Psoas muscle (tissue), 8 donors: ENCODE data around the gene OVOL1. TPM values are rescaled to one million over a fixed set of nuclear protein-coding genes. Genes with fewer than 3 reads are reported as not detected.
"Not testable (repeated sequence)": the region's sequence is repeated elsewhere in the genome, so short reads cannot be mapped to it uniquely, and the experiment has no call there.

Experiments used
- ATAC-seq, 4 donors: fragments of 200-7000 bp; cut with Tn5 transposase; one replicate each; pipeline ENCODE4 v1.9.1; 2020; ENCODE audit warnings: moderate library complexity in 3 of 4, mild to moderate bottlenecking in 2 of 4
- DNase-seq, 2 donors: peaks; one replicate each; pipeline ENCODE4 v3.0.0-alpha.2; 2020
- H3K27ac ChIP-seq: fragments of 200-600 bp; one replicate; pipeline ENCODE4 v1.8.0; 2022
- H3K27me3 ChIP-seq, 3 donors: fragments of 200-600 bp in 1 of 3; one replicate each; pipeline versions ENCODE4 v1.6.1 to v1.8.0; 2013 to 2022; ENCODE audit warnings: low read length in 2 of 3, mild to moderate bottlenecking in 2 of 3, moderate library complexity in 1 of 3; ENCODE audit not compliant: insufficient read depth in 3 of 3
- H3K36me3 ChIP-seq, 2 donors: fragments of 200-600 bp in 1 of 2; one replicate each; pipeline versions ENCODE4 v1.6.1 to v1.8.0; 2013 to 2022; ENCODE audit warnings: low read depth in 1 of 2, mild to moderate bottlenecking in 1 of 2, moderate library complexity in 1 of 2; ENCODE audit not compliant: insufficient read depth in 1 of 2
- H3K4me1 ChIP-seq: fragments of 200-600 bp; one replicate; pipeline ENCODE4 v1.8.0; 2022
- H3K4me3 ChIP-seq: fragments of 200-600 bp; one replicate; pipeline ENCODE4 v1.8.0; 2022; ENCODE audit warnings: mild to moderate bottlenecking
- H3K9me3 ChIP-seq: fragments of 200-600 bp; one replicate; pipeline ENCODE4 v1.8.0; 2022
- WGBS, 3 donors: extraction: QIAGEN DNeasy Blood & Tissue Kit; methylation state at CpG; one replicate each; pipeline versions ENCODE4 v1.1.6 to v1.1.7; 2013; 5-methylcytosine and 5-hydroxymethylcytosine counted together
- intact Hi-C, 2 donors: fragments of 100-400 bp; cut with DNase I; formaldehyde crosslinking; loops; one replicate each; pipeline versions ENCODE4 v1.11.0 to v1.14.2; 2022
- polyA plus RNA-seq, 3 donors: library from polyadenylated mRNA; stranded (reverse); fragments of 200-250 nt; gene quantifications; one replicate each; pipeline ENCODE4 v1.2.3, GENCODE V29; 2013
- total RNA-seq, 4 donors: library from RNA; stranded (reverse); fragmentation: NEBNext Ultra II Directional in 2 of 4; extraction: Animal tissue kit (Norgen Biotek cat#: 25700) in 2 of 4; gene quantifications; one replicate each; pipeline versions ENCODE4 v1.2.1 to v1.2.4, GENCODE V29; 2021 to 2023
- TF ChIP-seq, protein P1 (sequence below): fragments of 200-600 bp; IDR thresholded peaks from one replicate; pipeline ENCODE4 v1.8.0; 2022; ENCODE audit warnings: antibody characterized with exemption
- donor health status: healthy with polysubstance abuse.
- donor health status: DM: no; HTN: no; CAD: no; lungs with moderate emphysema.
- donor health status: Bipolar disorder and iron deficiency.
- donor health status: healthy.
- donor health status: DM: yes; HTN: yes; CAD: no.
- donor health status: DM: no; HTN: no; CAD: no.
- donor health status: DM: no; HTN: no; CAD: no.
- donor health status: DM: yes; HTN: yes; CAD: no.

The OVOL1 gene
- total and polyA plus RNA-seq, 7 donors = 0.01 TPM; not detected in 6

DNA sequence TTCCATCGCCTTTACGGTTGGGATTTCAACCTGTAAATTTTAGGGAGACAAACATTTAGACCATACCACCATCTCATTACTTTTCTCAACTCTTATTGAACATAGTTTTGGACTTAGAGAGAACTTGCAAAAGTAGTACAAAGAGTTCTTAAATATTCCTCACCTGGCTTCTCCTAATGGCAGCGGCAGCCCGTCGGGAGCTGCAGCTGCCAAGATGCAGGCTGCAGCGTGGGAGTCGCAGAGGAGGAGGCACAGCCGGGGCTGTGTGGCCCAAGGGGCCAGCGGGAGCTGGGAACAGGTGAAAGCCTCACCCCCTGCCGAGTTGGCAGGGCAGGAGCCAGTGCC lies 43.2 kb upstream of the OVOL1 start:
- WGBS, 3 donors = 50 to 69% (median 61%) methylated on average over 8 to 10 of the region's 10 CpGs
- ATAC-seq (no peak), DNase-seq (no peak)
- intact Hi-C loops = loop anchor here in 1 of 2 donors (1.0 kb wide), 1 partner anchor 74 kb away; no protein-coding TSS in a partner anchor
- Histone ChIP-seq H3K4me3 (no peak overlapping the region), H3K36me3 (no peaks in the 10 kb centered on the region), H3K4me1 (no peaks in the 10 kb centered on the region), H3K27ac (no peak overlapping the region), H3K27me3 (peaks cover 0 to 24% (median 0%) of the 10 kb centered on the region in 3 donors), H3K9me3 (no peaks in the 10 kb centered on the region)
- TF ChIP-seq, protein P1, sequence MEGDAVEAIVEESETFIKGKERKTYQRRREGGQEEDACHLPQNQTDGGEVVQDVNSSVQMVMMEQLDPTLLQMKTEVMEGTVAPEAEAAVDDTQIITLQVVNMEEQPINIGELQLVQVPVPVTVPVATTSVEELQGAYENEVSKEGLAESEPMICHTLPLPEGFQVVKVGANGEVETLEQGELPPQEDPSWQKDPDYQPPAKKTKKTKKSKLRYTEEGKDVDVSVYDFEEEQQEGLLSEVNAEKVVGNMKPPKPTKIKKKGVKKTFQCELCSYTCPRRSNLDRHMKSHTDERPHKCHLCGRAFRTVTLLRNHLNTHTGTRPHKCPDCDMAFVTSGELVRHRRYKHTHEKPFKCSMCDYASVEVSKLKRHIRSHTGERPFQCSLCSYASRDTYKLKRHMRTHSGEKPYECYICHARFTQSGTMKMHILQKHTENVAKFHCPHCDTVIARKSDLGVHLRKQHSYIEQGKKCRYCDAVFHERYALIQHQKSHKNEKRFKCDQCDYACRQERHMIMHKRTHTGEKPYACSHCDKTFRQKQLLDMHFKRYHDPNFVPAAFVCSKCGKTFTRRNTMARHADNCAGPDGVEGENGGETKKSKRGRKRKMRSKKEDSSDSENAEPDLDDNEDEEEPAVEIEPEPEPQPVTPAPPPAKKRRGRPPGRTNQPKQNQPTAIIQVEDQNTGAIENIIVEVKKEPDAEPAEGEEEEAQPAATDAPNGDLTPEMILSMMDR = no peak

DNA sequence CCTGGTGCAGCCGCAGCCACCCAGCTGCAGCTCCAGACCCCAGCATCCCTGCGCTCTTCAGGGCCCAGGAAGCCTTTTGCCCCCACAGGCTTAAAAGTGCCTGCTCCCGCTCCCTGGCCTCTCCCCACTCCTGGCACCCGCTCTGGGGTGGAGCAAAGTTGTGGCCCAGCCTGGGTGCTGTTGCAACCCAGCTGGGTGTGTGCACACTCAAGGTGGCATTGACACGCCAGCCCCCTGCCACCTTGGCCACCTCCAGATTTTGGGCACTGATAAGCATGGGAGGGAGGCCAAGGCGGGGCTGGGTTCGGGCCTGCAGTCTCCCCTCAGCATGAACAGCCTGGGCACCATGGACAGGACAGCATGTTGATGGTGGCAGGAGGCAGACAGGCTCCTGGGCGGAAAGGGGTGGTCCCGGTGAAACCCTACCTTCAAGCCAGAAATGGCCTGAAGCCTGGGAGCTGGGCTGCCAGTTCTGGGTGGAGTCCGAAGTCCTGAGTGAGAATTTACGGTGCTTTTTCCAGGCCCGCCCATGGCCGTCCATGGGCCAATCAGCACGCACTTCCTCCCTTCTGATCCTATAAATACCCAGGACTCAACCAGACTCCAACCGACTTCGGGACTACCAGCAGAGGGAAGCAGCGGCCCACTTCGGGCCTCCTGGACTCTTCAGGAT lies 42.7 kb upstream of the OVOL1 start:
- Histone ChIP-seq H3K9me3 (no peaks in the 10 kb centered on the region), H3K27ac (no peak overlapping the region), H3K4me3 (no peak overlapping the region), H3K36me3 (no peaks in the 10 kb centered on the region), H3K27me3 (peaks cover 0 to 30% (median 0%) of the 10 kb centered on the region in 3 donors), H3K4me1 (no peaks in the 10 kb centered on the region)
- peak in 1 of 2 donors; percentile 21 for DNase-seq
- ATAC-seq = peak; percentile 64 to 75 (median 69)
- WGBS, 3 donors = 65 to 79% (median 71%) methylated on average over 18 of the region's 18 CpGs
- intact Hi-C loops = no loop called here
- TF ChIP-seq, protein P1 = peak; percentile 29

DNA sequence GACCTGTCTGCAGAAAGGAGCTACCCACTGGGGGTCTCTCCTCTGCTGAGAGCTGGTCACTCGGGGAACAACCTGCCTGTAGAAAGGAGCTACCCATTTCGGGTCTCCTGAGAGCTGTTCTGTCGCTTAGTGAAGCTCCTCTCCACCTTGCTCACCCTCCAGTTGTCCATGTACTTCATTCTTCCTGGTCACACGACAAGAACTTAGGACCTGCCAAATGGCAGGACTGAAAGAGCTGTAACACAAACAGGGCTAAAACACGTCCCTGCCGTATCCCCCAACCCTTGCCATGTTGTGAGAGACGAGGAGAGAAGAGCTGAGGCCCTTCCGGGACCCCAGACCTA lies 42.2 kb upstream of the OVOL1 start:
- no peak overlapping the region for H3K27ac ChIP-seq
- no peaks in the 10 kb centered on the region for H3K4me1 ChIP-seq
- DNase-seq = no peak
- intact Hi-C loops = no loop called here
- 64 to 72% (median 66%) methylated on average over 8 of the region's 8 CpGs for WGBS, 3 donors
- H3K36me3 ChIP-seq = no peaks in the 10 kb centered on the region
- TF ChIP-seq, protein P1 = no peak
- no peak overlapping the region for H3K4me3 ChIP-seq
- peaks cover 0 to 34% (median 0%) of the 10 kb centered on the region in 3 donors for H3K27me3 ChIP-seq
- no peaks in the 10 kb centered on the region for H3K9me3 ChIP-seq
- no peak for ATAC-seq

DNA sequence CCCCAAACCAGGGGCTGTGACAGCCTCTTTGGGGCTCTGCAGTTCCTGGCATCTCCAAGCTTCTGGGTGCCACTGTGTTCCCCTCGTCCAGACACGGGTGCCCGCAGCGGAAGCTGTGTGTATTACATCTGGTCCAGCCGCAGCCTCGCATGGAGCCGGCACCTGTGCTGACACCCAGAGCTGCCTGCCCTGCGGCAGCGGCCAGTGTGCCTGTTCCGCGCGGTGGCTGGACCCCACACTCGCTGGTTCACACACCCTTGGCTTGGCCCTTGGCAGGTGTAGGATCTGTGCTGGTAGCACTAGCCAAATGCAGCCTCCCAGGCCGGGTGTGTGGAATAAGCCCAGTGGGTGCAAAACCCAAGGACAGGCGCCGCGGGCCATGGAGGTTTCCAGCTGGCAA lies 41.8 kb upstream of the OVOL1 start:
- H3K4me3 ChIP-seq = no peak overlapping the region
- ATAC-seq = no peak

DNA sequence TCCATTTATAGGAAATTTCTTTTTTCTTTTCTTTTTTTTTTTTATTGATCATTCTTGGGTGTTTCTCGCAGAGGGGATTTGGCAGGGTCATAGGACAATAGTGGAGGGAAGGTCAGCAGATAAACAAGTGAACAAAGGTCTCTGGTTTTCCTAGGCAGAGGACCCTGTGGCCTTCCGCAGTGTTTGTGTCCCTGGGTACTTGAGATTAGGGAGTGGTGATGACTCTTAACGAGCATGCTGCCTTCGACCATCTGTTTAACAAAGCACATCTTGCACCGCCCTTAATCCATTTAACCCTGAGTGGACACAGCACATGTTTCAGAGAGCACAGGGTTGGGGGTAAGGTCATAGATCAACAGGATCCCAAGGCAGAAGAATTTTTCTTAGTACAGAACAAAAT lies 24.7 kb upstream of the OVOL1 start:
- not testable (repeated sequence) for H3K36me3 ChIP-seq, ATAC-seq, H3K9me3 ChIP-seq, H3K27ac ChIP-seq, H3K4me1 ChIP-seq, H3K4me3 ChIP-seq, DNase-seq
- 47 to 60% (median 52%) methylated on average over 5 of the region's 5 CpGs for WGBS, 3 donors
- intact Hi-C loops = loop anchor here in 1 of 2 donors (2.0 kb wide), 1 partner anchor 129 kb away; no protein-coding TSS in a partner anchor
- peaks cover 0 to 13% (median 0%) of the 10 kb centered on the region in 3 donors for H3K27me3 ChIP-seq

More for the DNA sequence above, 41.8 kb upstream of the OVOL1 start:
- no peak for DNase-seq
- Histone ChIP-seq H3K9me3 (no peaks in the 10 kb centered on the region), H3K4me1 (no peaks in the 10 kb centered on the region), H3K36me3 (no peaks in the 10 kb centered on the region), H3K27me3 (peaks cover 0 to 32% (median 3%) of the 10 kb centered on the region in 3 donors), H3K27ac (no peak overlapping the region)
- WGBS, 3 donors = 85 to 88% (median 86%) methylated on average over 15 to 17 of the region's 17 CpGs
- TF ChIP-seq, protein P1 = no peak
- intact Hi-C loops = no loop called here

DNA sequence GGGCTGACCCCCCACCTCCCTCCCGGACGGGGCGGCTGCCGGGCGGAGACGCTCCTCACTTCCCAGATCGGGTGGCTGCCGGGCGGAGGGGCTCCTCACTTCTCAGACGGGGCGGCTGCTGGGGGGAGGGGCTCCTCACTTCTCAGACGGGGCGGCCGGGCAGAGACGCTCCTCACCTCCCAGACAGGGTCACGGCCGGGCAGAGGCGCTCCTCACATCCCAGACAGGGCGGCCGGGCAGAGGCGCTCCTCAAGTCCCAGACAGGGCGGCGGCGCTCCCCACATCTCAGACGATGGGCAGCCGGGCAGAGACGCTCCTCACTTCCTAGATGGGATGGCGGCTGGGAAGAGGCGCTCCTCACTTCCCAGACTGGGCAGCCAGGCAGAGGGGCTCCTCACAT lies 24.0 kb upstream of the OVOL1 start:
- H3K36me3 ChIP-seq, H3K9me3 ChIP-seq, H3K27ac ChIP-seq, H3K4me3 ChIP-seq, H3K4me1 ChIP-seq, H3K27me3 ChIP-seq, DNase-seq, ATAC-seq: not testable (repeated sequence)
- intact Hi-C loops = loop anchor here in 1 of 2 donors (2.0 kb wide), 1 partner anchor 130 kb away; no protein-coding TSS in a partner anchor
- WGBS, 3 donors = 83 to 90% (median 87%) methylated on average over 11 to 29 of the region's 29 CpGs
